NCI-H774 (cell line): ENCODE measurements around the gene C14orf119.

ENCODE experiments used
- DNase-seq: peaks from one replicate; lab custom pipeline; 2025; lab: John Stamatoyannopoulos, UW

The C14orf119 gene, protein sequence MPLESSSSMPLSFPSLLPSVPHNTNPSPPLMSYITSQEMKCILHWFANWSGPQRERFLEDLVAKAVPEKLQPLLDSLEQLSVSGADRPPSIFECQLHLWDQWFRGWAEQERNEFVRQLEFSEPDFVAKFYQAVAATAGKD

DNA sequence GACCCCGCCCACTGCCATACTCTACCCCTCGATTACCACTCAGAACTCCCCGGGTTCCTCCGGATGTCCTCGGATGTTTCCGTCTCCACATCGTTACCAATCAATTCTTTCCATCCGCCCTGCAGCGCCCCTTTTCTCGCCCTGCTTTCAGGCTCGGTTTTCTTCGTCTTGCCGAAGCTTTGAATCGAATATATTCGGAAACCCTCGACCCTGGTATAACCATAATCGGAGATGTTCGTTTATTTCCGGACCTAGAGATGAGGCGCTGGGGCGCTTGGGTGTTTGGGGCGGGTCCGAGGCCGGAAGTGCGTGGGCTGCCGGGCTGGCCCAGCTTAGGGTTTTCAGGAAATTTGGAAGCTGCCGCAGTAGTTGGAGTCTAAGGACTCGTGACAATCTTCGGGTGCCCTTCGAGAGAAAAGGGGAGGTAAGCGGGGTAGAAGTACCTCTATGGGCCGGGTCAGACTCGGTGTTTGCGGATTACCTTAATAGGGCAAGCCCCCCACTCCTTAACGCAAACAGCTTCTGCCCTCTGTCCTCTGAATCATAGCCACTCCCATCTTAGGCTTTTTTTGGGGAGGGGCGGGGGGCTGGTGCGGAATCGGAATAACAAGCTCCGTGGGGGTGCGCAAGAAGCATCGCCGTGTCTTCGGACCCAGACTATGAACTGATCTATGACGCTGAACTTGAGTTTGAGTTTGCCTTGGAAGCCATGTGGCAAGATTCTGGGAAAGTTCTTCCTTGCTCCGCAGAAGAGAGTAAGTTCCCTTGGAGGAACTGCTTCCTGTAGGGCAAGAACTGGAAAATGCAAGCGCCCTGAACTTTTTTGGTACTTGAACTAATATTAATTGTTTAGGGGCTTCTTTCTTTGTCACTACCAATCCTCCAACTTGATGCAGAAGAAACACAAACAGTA lies at the start of gene C14orf119:
Gene C14orf119, plus strand, starts transcription at position 310 of the 913 bp plus-strand sequence. CDS start 2,154 bp downstream, outside the sequence.
- DNase-seq = no peak

GRCh38 chr14:23047034-23047634 lies 48.2 kb upstream of the C14orf119 start:
- no peak for DNase-seq

GRCh38 chr14:23047751-23048693 lies 47.3 kb upstream of the C14orf119 start:
- no peak for DNase-seq

GRCh38 chr14:23049011-23049410 lies 46.3 kb upstream of the C14orf119 start:
- DNase-seq = no peak

- no peak for DNase-seq
Measured at GRCh38 chr14:23051141-23052057, 43.9 kb upstream of the C14orf119 start.

- no peak for DNase-seq
Measured at GRCh38 chr14:23052182-23052623, 43.1 kb upstream of the C14orf119 start.

DNA sequence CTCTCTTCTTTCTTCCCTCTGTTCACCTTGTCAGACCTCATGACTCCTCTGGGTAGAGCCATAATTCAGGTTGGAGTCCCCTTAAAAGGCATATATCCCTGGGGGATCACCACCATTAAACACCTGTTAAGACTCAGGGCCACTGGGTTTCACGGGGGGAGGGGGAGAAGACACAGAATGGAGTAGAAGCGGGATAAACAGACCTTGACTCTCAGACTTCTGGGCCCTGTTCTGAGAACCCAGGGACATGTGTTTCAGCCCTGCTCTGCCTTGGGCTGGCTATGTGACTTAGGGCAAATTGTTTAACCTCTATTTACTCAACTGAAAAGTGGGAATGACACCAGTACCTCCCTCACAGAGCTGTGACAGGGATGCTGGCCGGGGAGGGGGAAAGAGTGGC lies 42.6 kb upstream of the C14orf119 start:
- no peak for DNase-seq

- DNase-seq = no peak
Measured at GRCh38 chr14:23053426-23053825, 41.9 kb upstream of the C14orf119 start.

GRCh38 chr14:23054000-23054811 lies 41.1 kb upstream of the C14orf119 start:
- DNase-seq = no peak

- no peak for DNase-seq
Measured at GRCh38 chr14:23055147-23055550, 40.2 kb upstream of the C14orf119 start.

- DNase-seq = no peak
Measured at GRCh38 chr14:23055621-23056144, 39.6 kb upstream of the C14orf119 start.

DNA sequence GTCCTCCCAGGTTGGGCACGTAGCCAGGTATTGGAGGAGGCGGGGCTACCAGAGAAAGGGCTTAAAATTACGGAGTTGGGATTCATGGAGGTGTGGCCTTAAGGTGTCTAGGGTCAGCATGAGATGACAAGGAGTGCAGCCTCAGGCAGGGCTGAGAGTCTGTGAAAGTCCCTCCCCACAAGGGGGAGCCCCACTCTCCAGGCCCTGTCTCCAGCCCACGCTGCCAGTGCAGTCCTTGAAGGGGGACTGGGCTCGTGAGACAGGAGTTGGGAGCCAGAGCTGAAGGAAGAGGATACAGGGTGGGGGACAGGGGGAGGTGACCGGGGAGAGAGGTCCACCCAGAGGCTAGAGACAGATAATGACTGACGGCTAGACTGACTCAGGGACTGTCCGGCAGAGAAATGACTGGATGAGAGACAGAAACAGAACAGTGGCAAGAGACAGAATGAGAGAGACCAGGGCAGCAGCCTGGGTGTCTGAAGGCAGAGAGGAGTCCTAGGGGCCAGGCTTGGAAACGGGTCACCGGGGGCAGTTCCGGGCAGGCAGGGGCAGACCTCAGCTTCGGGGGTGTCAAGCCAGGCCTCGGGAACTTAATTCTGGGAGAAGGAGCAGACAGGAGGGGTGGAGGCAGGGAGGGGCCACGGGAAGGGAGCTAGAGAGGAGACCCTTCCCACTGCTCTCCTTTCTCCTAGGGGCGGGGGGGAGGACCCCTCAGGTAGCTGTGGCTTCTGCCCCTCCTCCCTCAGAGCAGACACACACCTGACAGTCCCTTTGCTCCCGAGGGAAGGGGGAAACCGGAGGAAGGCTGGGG lies 39.0 kb upstream of the C14orf119 start:
- no peak for DNase-seq

DNA sequence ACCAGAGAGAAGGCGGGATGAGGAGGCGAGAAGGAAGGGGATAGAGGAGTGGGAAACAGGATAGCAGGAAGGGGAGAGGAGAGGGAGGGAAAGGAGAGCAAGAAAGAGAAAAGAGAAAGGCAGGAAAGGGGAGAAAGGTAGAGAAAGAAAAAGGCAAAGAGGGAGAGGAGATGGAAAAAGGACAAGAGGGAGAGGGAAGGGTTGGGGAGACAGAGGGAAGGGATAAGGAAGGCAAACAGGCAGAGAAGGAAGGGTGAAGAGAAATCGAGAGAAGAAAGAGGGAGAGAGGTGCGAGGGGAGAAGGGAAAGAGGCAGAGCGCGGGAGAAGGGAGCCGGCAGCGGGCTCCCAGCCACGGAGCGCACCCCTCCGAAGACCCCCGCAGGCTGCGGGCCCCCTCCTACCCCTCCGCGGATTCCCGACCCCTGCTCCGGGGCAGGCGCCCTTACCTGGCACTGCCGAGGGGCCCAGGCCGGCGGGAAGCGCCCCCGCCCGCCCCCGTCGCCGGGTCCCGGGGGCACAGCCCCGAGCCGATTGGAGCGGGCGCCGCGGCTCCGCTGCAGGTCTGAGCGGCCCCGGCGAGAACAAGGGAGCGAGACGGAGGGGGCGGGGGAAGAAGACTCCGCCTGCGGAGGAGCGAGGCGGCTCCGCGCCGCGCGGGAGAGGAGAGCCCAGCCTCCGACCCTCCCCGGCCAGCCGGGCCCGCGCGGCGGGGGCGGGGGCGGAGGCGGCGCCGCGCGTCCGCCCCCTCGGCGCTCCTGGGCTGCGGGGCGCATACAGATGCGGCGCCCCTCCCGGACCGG lies 38.1 kb upstream of the C14orf119 start, which contains the start of gene CDH24:
Gene CDH24, minus strand, starts transcription at position 565 of the 801 bp plus-strand sequence. CDS start 1,787 bp downstream, outside the sequence.
- DNase-seq = no peak

- no peak for DNase-seq
Measured at GRCh38 chr14:23057757-23058653, 37.3 kb upstream of the C14orf119 start.

DNA sequence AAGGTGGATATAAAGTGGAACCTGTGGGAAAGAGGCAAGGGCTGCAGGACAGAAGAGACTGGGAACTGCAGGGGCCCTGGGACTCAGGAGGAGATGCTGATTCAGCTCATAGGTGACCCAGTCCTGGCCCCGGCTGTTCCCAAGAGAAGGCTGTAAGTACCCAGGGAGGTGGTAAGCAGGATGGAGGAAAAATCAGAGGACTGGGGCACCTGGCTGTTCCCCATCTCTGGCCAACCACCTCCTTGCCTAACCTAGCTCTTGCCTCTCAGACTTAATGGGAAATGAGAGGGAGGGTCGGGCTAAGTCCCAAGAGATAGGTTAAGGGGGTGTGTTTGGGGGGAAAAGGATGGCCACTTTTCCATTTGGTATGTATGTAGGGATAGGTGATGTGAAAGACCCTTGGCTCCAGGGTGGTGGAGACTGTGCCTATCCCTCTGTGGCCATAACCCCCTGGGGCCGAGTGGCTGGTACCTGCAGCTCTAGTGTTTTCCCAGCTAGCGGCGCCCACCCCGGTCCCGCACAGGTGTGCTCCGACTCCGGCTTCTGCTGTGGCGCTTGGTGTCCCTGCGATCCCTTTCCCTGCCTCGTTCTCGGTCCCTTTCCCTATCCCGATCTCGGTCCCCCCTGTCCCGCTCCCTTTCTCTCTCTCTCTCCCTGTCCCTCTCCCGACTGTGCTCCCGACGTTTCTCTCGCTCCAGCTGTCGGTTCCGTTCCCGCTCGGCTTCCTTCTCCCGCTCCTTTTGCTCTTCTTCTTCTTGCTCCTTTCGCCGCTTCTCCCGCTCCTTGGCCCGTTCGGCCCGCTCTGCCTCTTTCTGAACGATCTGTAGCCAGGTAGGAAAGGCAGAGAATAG lies 36.4 kb upstream of the C14orf119 start:
- no peak for DNase-seq
